IMR-90 (cell line): ENCODE results near the gene BRAF. TPM values are rescaled to one million over a fixed set of nuclear protein-coding genes. Genes with fewer than 3 reads are reported as not detected.

Source experiments
- ATAC-seq: fragments of 200-7000 bp; cut with Tn5 transposase; 2 replicates; pipeline ENCODE4 v1.9.1; 2020; ENCODE audit warnings: low read depth, mild to moderate bottlenecking, moderate library complexity
- BruUV-seq: library from RNA; stranded (reverse); fragments of 400-500 nt; replicated peaks from 2 replicates; lab custom pipeline; 2021; lab: Mats Ljungman, UMichigan
- CTCF ChIA-PET: fragments of 300-600 bp; formaldehyde crosslinking; extraction: SDS; loops from one replicate; lab custom pipeline; 2021; ENCODE audit warnings: antibody characterized with exemption; lab: Yijun Ruan, JAX
- POLR2A ChIA-PET: fragments of 300-600 bp; sonication (Branson Sonifier 250); formaldehyde crosslinking; loops from one replicate; lab custom pipeline; 2022; ENCODE audit warnings: antibody characterized with exemption; ENCODE audit not compliant: unreplicated experiment; lab: Charles Lee
- DNase-seq: peaks from one replicate; pipeline ENCODE4 v3.0.0; 2013
- H2AFZ ChIP-seq: replicated peaks from 2 replicates; pipeline ENCODE3; 2013; ENCODE audit warnings: low read length, mild to moderate bottlenecking; ENCODE audit not compliant: poor library complexity
- H2AK5ac ChIP-seq: 2 replicates; pipeline ENCODE4 v1.6.1; 2013; ENCODE audit warnings: low read depth, low read length, inconsistent platforms
- H2AK9ac ChIP-seq: replicated peaks from 2 replicates; pipeline ENCODE3; 2013; ENCODE audit warnings: mild to moderate bottlenecking, low read depth, low read length, moderate library complexity; ENCODE audit not compliant: poor library complexity
- H2BK120ac ChIP-seq: 2 replicates; pipeline ENCODE4 v1.6.1; 2013; ENCODE audit warnings: low read depth, low read length, inconsistent platforms
- H2BK15ac ChIP-seq: 3 replicates; pipeline ENCODE4 v1.6.1; 2013; ENCODE audit warnings: low read depth, low read length, inconsistent platforms
- H2BK20ac ChIP-seq: 2 replicates; pipeline ENCODE4 v1.6.1; 2013; ENCODE audit warnings: low read depth, mild to moderate bottlenecking, inconsistent platforms, low read length, moderate library complexity
- H2BK5ac ChIP-seq: 2 replicates; pipeline ENCODE4 v1.6.1; 2013; ENCODE audit warnings: mild to moderate bottlenecking, low read depth, low read length, inconsistent platforms; ENCODE audit not compliant: poor library complexity, severe bottlenecking
- H3K14ac ChIP-seq: replicated peaks from 2 replicates; pipeline ENCODE4 v1.6.1; 2013; ENCODE audit warnings: low read depth, low read length, inconsistent platforms
- H3K18ac ChIP-seq: 2 replicates; pipeline ENCODE4 v1.6.1; 2013; ENCODE audit warnings: low read depth, low read length, control low read depth
- H3K23ac ChIP-seq: 2 replicates; pipeline ENCODE4 v1.6.1; 2013; ENCODE audit warnings: low read depth, low read length, inconsistent platforms
- H3K27ac ChIP-seq: 2 replicates; pipeline ENCODE4 v1.5.1; 2013; ENCODE audit warnings: mild to moderate bottlenecking, control low read depth, low read length; ENCODE audit not compliant: insufficient read depth
- H3K27me3 ChIP-seq: 2 replicates; pipeline ENCODE4 v1.6.1; 2013; ENCODE audit warnings: low read length; ENCODE audit not compliant: control insufficient read depth, insufficient read depth
- H3K36me3 ChIP-seq: 2 replicates; pipeline ENCODE4 v1.6.1; 2013; ENCODE audit warnings: low read length, mixed read lengths; ENCODE audit not compliant: control insufficient read depth, insufficient read depth
- H3K4ac ChIP-seq: 2 replicates; pipeline ENCODE4 v1.6.1; 2013; ENCODE audit warnings: low read depth, low read length, inconsistent platforms
- H3K4me1 ChIP-seq: 2 replicates; pipeline ENCODE4 v1.6.1; 2013; ENCODE audit warnings: low read length, mixed read lengths; ENCODE audit not compliant: control insufficient read depth, insufficient read depth
- H3K4me2 ChIP-seq: 2 replicates; pipeline ENCODE4 v1.6.1; 2013; ENCODE audit warnings: low read depth, mild to moderate bottlenecking, control low read depth, low read length, moderate library complexity
- H3K4me3 ChIP-seq: 2 replicates; pipeline ENCODE4 v1.5.1; 2013; ENCODE audit warnings: low read depth, mild to moderate bottlenecking, control low read depth, low read length, moderate library complexity; ENCODE audit not compliant: insufficient read depth
- H3K56ac ChIP-seq: 2 replicates; pipeline ENCODE4 v1.6.1; 2013; ENCODE audit warnings: low read length, inconsistent platforms; ENCODE audit not compliant: insufficient read depth; ENCODE audit errors: extremely low read depth
- H3K79me1 ChIP-seq, 2 experiments: 2 replicates each; pipeline ENCODE4 v1.6.1; 2013; ENCODE audit warnings: low read length in 2 of 2, inconsistent platforms in 1 of 2, low read depth in 1 of 2
- H3K9ac ChIP-seq: 2 replicates; pipeline ENCODE4 v1.6.1; 2013; ENCODE audit warnings: low read depth, low read length, control low read depth
- H3K9me1 ChIP-seq: 2 replicates; pipeline ENCODE4 v1.6.1; 2013; ENCODE audit warnings: low read length, inconsistent platforms; ENCODE audit not compliant: insufficient read depth
- H3K9me3 ChIP-seq: 2 replicates; pipeline ENCODE4 v1.6.1; 2013; ENCODE audit warnings: low read length; ENCODE audit not compliant: control insufficient read depth, insufficient read depth
- H4K20me1 ChIP-seq: 2 replicates; pipeline ENCODE4 v1.6.1; 2013; ENCODE audit warnings: low read length, inconsistent platforms; ENCODE audit not compliant: insufficient read depth
- H4K5ac ChIP-seq: 2 replicates; pipeline ENCODE4 v1.6.1; 2013; ENCODE audit warnings: mild to moderate bottlenecking, low read depth, low read length, control low read depth
- H4K8ac ChIP-seq, 2 experiments: 2 replicates each; pipeline ENCODE4 v1.6.1; 2013; ENCODE audit warnings: low read depth in 2 of 2, low read length in 2 of 2, control low read depth in 1 of 2, inconsistent platforms in 1 of 2
- H4K91ac ChIP-seq: 2 replicates; pipeline ENCODE4 v1.6.1; 2013; ENCODE audit warnings: low read depth, low read length, inconsistent platforms; ENCODE audit not compliant: insufficient read depth
- BHLHE40 ChIP-seq: fragments of 150-350 bp; IDR thresholded peaks from 2 replicates; pipeline ENCODE4 v1.6.1; 2016; ENCODE audit warnings: mild to moderate bottlenecking, low read depth, low read length
- CEBPB ChIP-seq: IDR thresholded peaks from 2 replicates; pipeline ENCODE4 v1.6.1; 2012; ENCODE audit warnings: low read depth, low read length, improper control_type of control experiment
- CHD1 ChIP-seq: IDR thresholded peaks from 2 replicates; pipeline ENCODE4 v1.6.1; 2012; ENCODE audit warnings: low read depth, low read length, improper control_type of control experiment
- CTCF ChIP-seq: conservative IDR thresholded peaks from 2 replicates; pipeline ENCODE4 v1.5.1; 2012; ENCODE audit warnings: mild to moderate bottlenecking, low read depth, low read length, improper control_type of control experiment
- ELK1 ChIP-seq: fragments of 150-350 bp; IDR thresholded peaks from 2 replicates; pipeline ENCODE4 v1.6.1; 2016; ENCODE audit warnings: low read depth, mild to moderate bottlenecking, low read length, moderate library complexity, borderline replicate concordance
- FOS ChIP-seq: fragments of 150-350 bp; IDR thresholded peaks from 2 replicates; pipeline ENCODE4 v1.6.1; 2016; ENCODE audit warnings: low read depth, low read length
- MAFK ChIP-seq: IDR thresholded peaks from 2 replicates; pipeline ENCODE4 v1.6.1; 2012; ENCODE audit warnings: low read depth, low read length, improper control_type of control experiment
- MAZ ChIP-seq: IDR thresholded peaks from 2 replicates; pipeline ENCODE4 v1.6.1; 2012; ENCODE audit warnings: low read depth, mild to moderate bottlenecking, low read length, improper control_type of control experiment, moderate library complexity, borderline replicate concordance
- MXI1 ChIP-seq: IDR thresholded peaks from 2 replicates; pipeline ENCODE4 v1.6.1; 2012; ENCODE audit warnings: low read depth, mild to moderate bottlenecking, low read length, moderate library complexity, borderline replicate concordance
- NFE2L2 ChIP-seq: fragments of 150-350 bp; IDR thresholded peaks from 2 replicates; pipeline ENCODE4 v1.6.1; 2016; ENCODE audit warnings: low read depth, mild to moderate bottlenecking, low read length
- POLR2A ChIP-seq: IDR thresholded peaks from 2 replicates; pipeline ENCODE4 v1.6.1; 2012; ENCODE audit warnings: mild to moderate bottlenecking, low read depth, low read length
- RAD21 ChIP-seq: IDR thresholded peaks from 2 replicates; pipeline ENCODE4 v1.6.1; 2012; ENCODE audit warnings: low read length, improper control_type of control experiment
- RFX5 ChIP-seq: IDR thresholded peaks from 2 replicates; pipeline ENCODE4 v1.8.0; 2012; ENCODE audit warnings: low read depth, mild to moderate bottlenecking, low read length, moderate library complexity
- SMC3 ChIP-seq: fragments of 150-350 bp; IDR thresholded peaks from 2 replicates; pipeline ENCODE4 v1.6.1; 2016; ENCODE audit warnings: low read depth, mild to moderate bottlenecking, antibody characterized with exemption, low read length, moderate library complexity
- USF2 ChIP-seq: fragments of 150-350 bp; IDR thresholded peaks from 2 replicates; pipeline ENCODE4 v1.6.1; 2017; ENCODE audit warnings: mild to moderate bottlenecking, antibody characterized with exemption, low read length, low read depth
- WGBS, 2 experiments: methylation state at CpG; one replicate each; pipeline versions ENCODE4 v1.1.5 to v1.1.7; 2013; ENCODE audit warnings: missing lambda C conversion rate in 2 of 2; ENCODE audit not compliant: insufficient read length in 1 of 2; ENCODE audit errors: extremely low coverage in 2 of 2; 5-methylcytosine and 5-hydroxymethylcytosine counted together
- dilution Hi-C: fragments of 300-500 bp; cut with HindIII; formaldehyde crosslinking; loops from one replicate; pipeline ENCODE4 v1.14.3; 2018; ENCODE audit warnings: low sequenced_read_pairs; ENCODE audit not compliant: unreplicated experiment
- in situ Hi-C: fragments of 300-500 bp; cut with MboI; formaldehyde crosslinking; loops from 3 replicates; pipeline ENCODE4 v1.14.3; 2019; ENCODE audit warnings: low sequenced_read_pairs, inconsistent platforms, mixed read lengths
- intact Hi-C: fragments of 100-400 bp; cut with micrococcal nuclease; formaldehyde crosslinking; loops from 2 replicates; pipeline ENCODE4 v1.10.0; 2022
- polyA plus RNA-seq, 3 experiments: library from polyadenylated mRNA; depleted of rRNA; stranded (reverse); fragments of >200 nt; gene quantifications; 2 replicates each; pipeline ENCODE4 v1.2.3, GENCODE V29; 2012; ENCODE audit warnings: low replicate concordance in 1 of 3
- total RNA-seq: library from RNA; depleted of rRNA; stranded (reverse); fragments of >200 nt; gene quantifications from 2 replicates; pipeline ENCODE4 v1.2.3, GENCODE V29; 2012

Gene BRAF
- total and polyA plus RNA-seq, 2 of the 4 experiments (the other 2 are of a cell fraction) = 5.7 to 12.9 TPM

DNA sequence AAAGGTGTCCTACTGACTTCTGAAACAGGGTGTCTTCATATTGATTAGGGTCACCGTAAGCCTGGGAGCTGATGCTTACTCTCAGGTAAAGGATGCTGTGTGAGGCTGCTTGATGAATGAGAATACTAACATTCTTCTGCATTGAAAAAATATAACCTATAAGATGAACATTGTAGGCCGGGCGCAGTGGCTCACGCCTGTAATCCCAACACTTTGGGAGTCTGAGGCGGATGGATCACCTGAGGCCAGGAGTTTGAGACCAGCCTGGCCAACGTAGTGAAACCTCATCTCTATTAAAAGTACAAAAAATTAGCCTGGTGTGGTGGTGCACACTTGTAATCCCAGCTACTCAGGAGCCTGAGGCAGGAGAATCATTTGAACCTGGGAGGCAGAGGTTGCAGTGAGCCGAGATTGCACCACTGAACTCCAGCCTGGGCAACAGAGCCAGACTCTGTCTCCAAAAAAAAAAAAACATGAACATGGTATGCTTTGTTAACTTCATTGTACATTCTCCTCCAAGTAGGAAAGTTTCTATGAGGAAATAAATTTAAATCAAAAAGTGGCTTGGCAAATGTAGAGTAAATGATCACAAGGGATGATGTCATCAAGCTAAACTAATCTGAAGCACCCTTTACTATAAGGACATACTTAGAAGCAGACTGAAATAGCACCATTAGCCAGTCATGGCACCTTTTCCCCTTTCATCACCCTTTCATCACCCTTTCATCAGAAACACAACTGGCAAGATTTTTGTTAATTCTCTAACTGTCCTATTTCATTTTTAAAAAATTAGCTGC, 1.5 kb upstream of the BRAF start:
- Histone ChIP-seq H3K56ac (no peak overlapping the region), H3K4ac (no peak overlapping the region), H2AFZ (no peak overlapping the region), H4K8ac (no peak overlapping the region), H2AK5ac (no peak overlapping the region), H4K20me1 (peaks cover 14% of the 10 kb centered on the region; the same call in 1 of the 2 replicates), H3K9ac (no peak overlapping the region), H2BK20ac (no peak overlapping the region), H3K36me3 (no peaks in the 10 kb centered on the region), H3K4me2 (no peak overlapping the region), H3K79me1 (peaks cover 10 to 11% of the 10 kb centered on the region in 2 experiments), H4K5ac (no peak overlapping the region), H3K4me3 (no peak overlapping the region), H2BK120ac (no peak overlapping the region), H3K27me3 (no peaks in the 10 kb centered on the region; the same call in 1 of the 2 replicates), H2BK5ac (no peak overlapping the region), H3K14ac (no peak overlapping the region), H2BK15ac (no peak overlapping the region), H3K9me1 (no peaks in the 10 kb centered on the region), H3K4me1 (no peaks in the 10 kb centered on the region), H3K18ac (no peak overlapping the region), H3K23ac (no peak overlapping the region), H3K27ac (no peak overlapping the region), H3K9me3 (no peaks in the 10 kb centered on the region), H4K91ac (no peak overlapping the region), H2AK9ac (no peak overlapping the region)
- in situ Hi-C loops = no loop called here
- no peak for ATAC-seq
- no CpG with 5 or more reads among the region's 7 CpGs for WGBS, 2 experiments
- BruUV-seq = no TSS peak
- no peak for TF ChIP-seq MAZ
- no peak for TF ChIP-seq CEBPB
- no peak for TF ChIP-seq USF2
- no peak for TF ChIP-seq MXI1
- TF ChIP-seq CTCF = no peak
- no peak for TF ChIP-seq SMC3
- no peak for TF ChIP-seq ELK1
- TF ChIP-seq POLR2A = no peak
- no peak for TF ChIP-seq RAD21
- TF ChIP-seq RFX5 = no peak
- TF ChIP-seq MAFK = no peak
- TF ChIP-seq FOS = no peak
- no peak for TF ChIP-seq CHD1
- TF ChIP-seq NFE2L2 = no peak
- TF ChIP-seq BHLHE40 = no peak
- CTCF ChIA-PET = no interaction called here
- intact Hi-C loops = loop anchor here (10.0 kb wide), 1 partner anchor 231 kb away; the partner anchor contains the start of gene NDUFB2
- DNase-seq = no peak
- dilution Hi-C loops = no loop called here
- POLR2A ChIA-PET = no interaction called here
